ENCODE data around the gene KIAA1755.

KIAA1755 gene

GRCh38 chr20:38162878-38163875 is 97.4 kb downstream of the KIAA1755 start:
- DNase-seq = no peak

- DNase-seq = no peak
These were observed 98.4 kb downstream of the KIAA1755 start for GRCh38 chr20:38162149-38162548.

- DNase-seq = no peak
These were observed 99.1 kb downstream of the KIAA1755 start for GRCh38 chr20:38161412-38161774.
